HG03103 (cell line): ENCODE data around the gene DNAJB5.

Experiments
- ATAC-seq: cut with Tn5 transposase; IDR thresholded peaks from one replicate; pipeline ENCODE4 v1.9.1; 2021; ENCODE audit warnings: low read depth; ENCODE audit not compliant: unreplicated experiment

Gene DNAJB5

GRCh38 chr9:35044071-35044470, 54.5 kb downstream of the DNAJB5 start:
- ATAC-seq: no peak
